Activated CD8-positive, alpha-beta T cell treated with anti-CD3 and anti-CD28 coated beads for 36 hours (primary cell): Measurements from ENCODE around the gene CABLES1. TPM values are rescaled to one million over a fixed set of nuclear protein-coding genes. Genes with fewer than 3 reads are reported as not detected.

Experiments
- total RNA-seq, 2 experiments: library from RNA; stranded (reverse); gene quantifications; one replicate each; pipeline ENCODE4 v1.2.3, GENCODE V29; 2021

The CABLES1 gene
- total RNA-seq, 2 experiments from 2014 or later, result 1.8 to 2.0 TPM

Other genes with a start within 250 kb of the CABLES1 start
- gene RBBP8, start 202.2 kb upstream of the CABLES1 start, total RNA-seq, result 10 to 100 TPM; 70.9 to 81.9 TPM